SK-N-SH treated with all-trans-retinoic acid at 6 μM for 48 hours (cell line): ENCODE data around the gene PTN.

Experiments
- ATAC-seq: fragments of 200-7000 bp; cut with Tn5 transposase; 3 replicates; pipeline ENCODE4 v1.9.1; 2020; ENCODE audit warnings: mild to moderate bottlenecking, moderate library complexity
- ARNTL ChIP-seq: fragments of 450-650 bp; formaldehyde crosslinking; IDR thresholded peaks from 2 replicates; pipeline ENCODE4 v1.5.0; 2020; ENCODE audit warnings: low read depth, mild to moderate bottlenecking, moderate library complexity, borderline replicate concordance
- BACH2 ChIP-seq: fragments of 250-450 bp; sonication (Bioruptor Pico); IDR thresholded peaks from 2 replicates; pipeline ENCODE4 v1.9.0; 2021; ENCODE audit warnings: mild to moderate bottlenecking, borderline replicate concordance
- CREB5 ChIP-seq: fragments of 250-450 bp; sonication (Bioruptor Pico); IDR thresholded peaks from 2 replicates; pipeline ENCODE4 v1.5.1; 2020; ENCODE audit warnings: low read depth, mild to moderate bottlenecking, moderate library complexity
- ESRRG ChIP-seq: fragments of 250-450 bp; sonication (Bioruptor Pico); IDR thresholded peaks from 2 replicates; pipeline ENCODE4 v1.6.1; 2021; ENCODE audit warnings: mild to moderate bottlenecking
- GLIS3 ChIP-seq: fragments of 250-450 bp; sonication (Bioruptor Pico); IDR thresholded peaks from 2 replicates; pipeline ENCODE4 v1.5.0; 2020; ENCODE audit warnings: mild to moderate bottlenecking, moderate library complexity
- ISL1 ChIP-seq: fragments of 250-450 bp; sonication (Bioruptor Pico); IDR thresholded peaks from 2 replicates; pipeline ENCODE4 v2.1.2; 2022; ENCODE audit warnings: mild to moderate bottlenecking, moderate library complexity
- OSR1 ChIP-seq: fragments of 250-450 bp; sonication (Bioruptor Pico); IDR thresholded peaks from 2 replicates; pipeline ENCODE4 v1.8.0; 2022; ENCODE audit warnings: moderate library complexity, mild to moderate bottlenecking, inconsistent platforms
- PPARA ChIP-seq: fragments of 250-450 bp; sonication (Bioruptor Pico); IDR thresholded peaks from 2 replicates; pipeline ENCODE4 v1.5.0; 2020; ENCODE audit warnings: mild to moderate bottlenecking, borderline replicate concordance
- RARB ChIP-seq: fragments of 250-450 bp; sonication (Bioruptor Pico); IDR thresholded peaks from 2 replicates; pipeline ENCODE4 v1.8.0; 2021; ENCODE audit warnings: mild to moderate bottlenecking, moderate library complexity
- SNAI2 ChIP-seq: fragments of 250-450 bp; sonication (Bioruptor Pico); IDR thresholded peaks from 2 replicates; pipeline ENCODE4 v1.5.0; 2020; ENCODE audit warnings: mild to moderate bottlenecking, moderate library complexity
- TCF4 ChIP-seq: fragments of 250-450 bp; sonication (Bioruptor Pico); IDR thresholded peaks from 2 replicates; pipeline ENCODE4 v1.8.0; 2021; ENCODE audit warnings: mild to moderate bottlenecking, moderate library complexity, borderline replicate concordance
- TOX ChIP-seq: fragments of 250-450 bp; sonication (Bioruptor Pico); IDR thresholded peaks from 2 replicates; pipeline ENCODE4 v1.8.0; 2021; ENCODE audit warnings: mild to moderate bottlenecking, moderate library complexity, borderline replicate concordance
- TSHZ2 ChIP-seq: fragments of 250-450 bp; sonication (Bioruptor Pico); IDR thresholded peaks from 2 replicates; pipeline ENCODE4 v1.5.0; 2020; ENCODE audit warnings: mild to moderate bottlenecking, moderate library complexity
- ZC3H10 ChIP-seq: fragments of 250-450 bp; sonication (Bioruptor Pico); IDR thresholded peaks from 2 replicates; pipeline ENCODE4 v1.5.1; 2021; ENCODE audit warnings: mild to moderate bottlenecking, moderate library complexity
- ZFP3 ChIP-seq: fragments of 250-450 bp; sonication (Bioruptor Pico); IDR thresholded peaks from 2 replicates; pipeline ENCODE4 v1.5.0; 2020; ENCODE audit warnings: mild to moderate bottlenecking, moderate library complexity
- ZFP30 ChIP-seq: fragments of 450-650 bp; formaldehyde crosslinking; IDR thresholded peaks from 2 replicates; pipeline ENCODE4 v1.5.0; 2022; ENCODE audit warnings: mild to moderate bottlenecking, moderate library complexity
- ZNF565 ChIP-seq: fragments of 450-650 bp; formaldehyde crosslinking; conservative IDR thresholded peaks from 2 replicates; pipeline ENCODE4 v1.5.0; 2020; ENCODE audit warnings: low read depth, mild to moderate bottlenecking, moderate library complexity
- ZNF70 ChIP-seq: fragments of 450-650 bp; formaldehyde crosslinking; IDR thresholded peaks from 2 replicates; pipeline ENCODE4 v1.5.0; 2020; ENCODE audit warnings: mild to moderate bottlenecking, moderate library complexity
- ZNF8 ChIP-seq: fragments of 450-650 bp; formaldehyde crosslinking; IDR thresholded peaks from 2 replicates; pipeline ENCODE4 v1.5.0; 2020; ENCODE audit warnings: mild to moderate bottlenecking, moderate library complexity
- TF ChIP-seq, protein P1 (sequence below): fragments of 250-450 bp; sonication (Bioruptor Pico); IDR thresholded peaks from 2 replicates; pipeline ENCODE4 v1.8.0; 2021; ENCODE audit warnings: low read depth, mild to moderate bottlenecking, moderate library complexity, borderline replicate concordance
- TF ChIP-seq, protein P2 (sequence below): fragments of 250-450 bp; sonication (Bioruptor Pico); IDR thresholded peaks from 2 replicates; pipeline ENCODE4 v1.8.0; 2020; ENCODE audit warnings: mild to moderate bottlenecking, moderate library complexity, borderline replicate concordance

Gene PTN

DNA sequence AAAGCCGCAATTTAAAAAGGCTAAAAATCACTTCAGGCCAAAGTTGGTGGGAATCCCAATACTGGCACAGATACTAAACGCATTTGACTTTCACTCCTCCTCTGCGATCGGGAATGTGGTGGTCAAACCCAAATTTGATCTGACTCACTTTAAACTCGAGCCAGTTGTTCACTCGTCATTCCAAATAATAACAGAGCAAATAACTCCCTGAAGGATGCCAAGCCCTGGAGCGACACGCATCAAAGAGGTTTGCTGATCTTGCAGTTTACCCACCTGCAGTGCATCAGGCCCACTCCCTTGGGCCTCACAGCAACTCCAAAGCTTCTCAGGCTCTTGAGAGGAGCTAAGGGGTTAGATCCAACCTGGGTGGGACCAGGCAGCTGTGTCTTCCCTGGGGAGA is 12.2 kb downstream of the PTN start (continued):
- TF ChIP-seq SNAI2 (CRISPR knock-in tag), result no peak

- no peak for TF ChIP-seq ZFP3 (CRISPR knock-in tag)
- no peak for TF ChIP-seq ARNTL
- TF ChIP-seq CREB5 (CRISPR knock-in tag), result no peak
- no peak for TF ChIP-seq ZNF70
- TF ChIP-seq, protein P1, sequence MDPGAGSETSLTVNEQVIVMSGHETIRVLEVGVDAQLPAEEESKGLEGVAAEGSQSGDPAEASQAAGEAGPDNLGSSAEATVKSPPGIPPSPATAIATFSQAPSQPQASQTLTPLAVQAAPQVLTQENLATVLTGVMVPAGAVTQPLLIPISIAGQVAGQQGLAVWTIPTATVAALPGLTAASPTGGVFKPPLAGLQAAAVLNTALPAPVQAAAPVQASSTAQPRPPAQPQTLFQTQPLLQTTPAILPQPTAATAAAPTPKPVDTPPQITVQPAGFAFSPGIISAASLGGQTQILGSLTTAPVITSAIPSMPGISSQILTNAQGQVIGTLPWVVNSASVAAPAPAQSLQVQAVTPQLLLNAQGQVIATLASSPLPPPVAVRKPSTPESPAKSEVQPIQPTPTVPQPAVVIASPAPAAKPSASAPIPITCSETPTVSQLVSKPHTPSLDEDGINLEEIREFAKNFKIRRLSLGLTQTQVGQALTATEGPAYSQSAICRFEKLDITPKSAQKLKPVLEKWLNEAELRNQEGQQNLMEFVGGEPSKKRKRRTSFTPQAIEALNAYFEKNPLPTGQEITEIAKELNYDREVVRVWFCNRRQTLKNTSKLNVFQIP, result no peak
- TF ChIP-seq RARB (CRISPR knock-in tag), result no peak
- ATAC-seq, result no peak
These were observed 14.1 kb downstream of the PTN start for GRCh38 chr7:137329411-137329810.

GRCh38 chr7:137328373-137329120 is 15.0 kb downstream of the PTN start:
- no peak for ATAC-seq
- 0 out of 2 replicates have a peak, but pooled peaks have one; percentile 56 for TF ChIP-seq ZNF70
- no peak for TF ChIP-seq ARNTL

GRCh38 chr7:137325927-137326326 is 17.6 kb downstream of the PTN start:
- ATAC-seq, result no peak
- TF ChIP-seq, protein P1, result no peak
- no peak for TF ChIP-seq ZFP30 (CRISPR knock-in tag)
- no peak for TF ChIP-seq ZC3H10 (CRISPR knock-in tag)
- no peak for TF ChIP-seq PPARA (CRISPR knock-in tag)
- no peak for TF ChIP-seq ZNF565 (CRISPR knock-in tag)
- no peak for TF ChIP-seq ESRRG (CRISPR knock-in tag)
- TF ChIP-seq, all 23 proteins: peak for 0

DNA sequence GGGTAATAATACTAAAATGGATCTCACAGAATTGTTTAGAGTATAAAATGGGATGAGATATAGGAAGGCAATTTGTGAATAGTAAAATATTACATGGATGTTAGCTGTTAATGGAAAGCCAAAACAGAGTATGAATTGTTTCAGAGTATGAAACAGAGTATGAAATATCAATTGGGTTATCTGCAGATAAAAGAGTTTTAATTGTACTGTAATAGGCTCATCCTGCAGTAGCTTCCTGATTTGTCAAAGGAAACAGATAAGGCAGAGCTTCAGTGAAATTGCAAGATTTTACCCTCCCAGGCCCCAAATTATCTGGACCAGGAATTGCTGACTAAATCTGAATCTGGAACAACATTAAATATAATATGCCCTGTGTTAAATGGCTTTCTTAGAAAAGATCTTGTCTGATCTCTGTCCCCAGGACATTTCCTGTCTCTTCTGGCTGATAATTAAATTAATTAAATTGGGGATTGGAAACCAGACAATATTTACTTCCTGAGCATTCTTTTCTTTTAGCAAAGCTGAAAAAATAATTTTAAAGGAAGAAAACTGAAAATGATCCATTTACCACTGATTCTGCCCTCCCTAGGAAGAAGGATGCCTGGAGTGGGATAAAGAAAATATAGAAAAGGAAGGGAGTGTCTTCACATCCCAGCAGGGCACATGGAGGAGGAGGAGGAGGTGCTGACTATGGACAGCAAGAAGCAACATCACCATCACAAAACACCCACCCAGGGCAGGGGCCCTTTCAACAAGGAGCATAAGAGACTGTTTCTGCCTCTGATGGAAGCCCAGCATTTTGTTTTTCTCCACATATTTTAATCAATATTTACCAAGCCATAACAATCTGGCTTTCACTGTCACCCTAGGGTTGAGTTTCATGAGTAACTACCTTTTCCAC is 18.5 kb downstream of the PTN start:
- ATAC-seq, result peak; percentile 21; the same call in 1 of the 3 replicates
- 0 out of 2 replicates have a peak, but pooled peaks have one; percentile 53 for TF ChIP-seq ARNTL
- TF ChIP-seq CREB5 (CRISPR knock-in tag), result no peak; the same call in 1 of the 2 replicates
- no peak for TF ChIP-seq SNAI2 (CRISPR knock-in tag)
- TF ChIP-seq, protein P2, sequence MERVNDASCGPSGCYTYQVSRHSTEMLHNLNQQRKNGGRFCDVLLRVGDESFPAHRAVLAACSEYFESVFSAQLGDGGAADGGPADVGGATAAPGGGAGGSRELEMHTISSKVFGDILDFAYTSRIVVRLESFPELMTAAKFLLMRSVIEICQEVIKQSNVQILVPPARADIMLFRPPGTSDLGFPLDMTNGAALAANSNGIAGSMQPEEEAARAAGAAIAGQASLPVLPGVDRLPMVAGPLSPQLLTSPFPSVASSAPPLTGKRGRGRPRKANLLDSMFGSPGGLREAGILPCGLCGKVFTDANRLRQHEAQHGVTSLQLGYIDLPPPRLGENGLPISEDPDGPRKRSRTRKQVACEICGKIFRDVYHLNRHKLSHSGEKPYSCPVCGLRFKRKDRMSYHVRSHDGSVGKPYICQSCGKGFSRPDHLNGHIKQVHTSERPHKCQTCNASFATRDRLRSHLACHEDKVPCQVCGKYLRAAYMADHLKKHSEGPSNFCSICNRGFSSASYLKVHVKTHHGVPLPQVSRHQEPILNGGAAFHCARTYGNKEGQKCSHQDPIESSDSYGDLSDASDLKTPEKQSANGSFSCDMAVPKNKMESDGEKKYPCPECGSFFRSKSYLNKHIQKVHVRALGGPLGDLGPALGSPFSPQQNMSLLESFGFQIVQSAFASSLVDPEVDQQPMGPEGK (CRISPR knock-in tag), result no peak
- no peak for TF ChIP-seq ZFP3 (CRISPR knock-in tag)
- no peak for TF ChIP-seq RARB (CRISPR knock-in tag)
- TF ChIP-seq ZNF8 (CRISPR knock-in tag), result no peak
- TF ChIP-seq ESRRG (CRISPR knock-in tag), result no peak
- TF ChIP-seq GLIS3 (CRISPR knock-in tag), result no peak
- no peak for TF ChIP-seq ZNF565 (CRISPR knock-in tag)
- TF ChIP-seq TSHZ2 (CRISPR knock-in tag), result peak; percentile 82
- no peak for TF ChIP-seq OSR1
- peak; percentile 49 for TF ChIP-seq ISL1
- TF ChIP-seq ZNF70, result peak; percentile 71
- no peak for TF ChIP-seq BACH2 (CRISPR knock-in tag)
- no peak for TF ChIP-seq ZFP30 (CRISPR knock-in tag)
- TF ChIP-seq TCF4, result peak; percentile 81
- TF ChIP-seq PPARA (CRISPR knock-in tag), result no peak
- no peak for TF ChIP-seq TOX (CRISPR knock-in tag)
